ENCODE results near the gene HNRNPUL2. TPM values are rescaled to one million over a fixed set of nuclear protein-coding genes. Genes with fewer than 3 reads are reported as not detected.
A peak's percentile ranks its signal among the peaks of the same experiment; 100 is the strongest.

The HNRNPUL2 gene
- total and polyA plus RNA-seq, 9 of the 15 experiments (the other 6 are each of a cell fraction or from before 2014, with no cell fraction given), result 0.89 to 44.3 (median 15.2) TPM

- Histone ChIP-seq H3K27me3 (ENCODE audit: control insufficient read depth in 2 of 2, insufficient read depth in 2 of 2, low read length in 2 of 2) (no peaks in the 10 kb centered on the region), H3K79me2 (ENCODE audit: control insufficient read depth, insufficient read depth, low read length) (peaks cover 22% of the 10 kb centered on the region), H3K36me3 (ENCODE audit: control insufficient read depth, insufficient read depth, low read length) (peaks cover 20% of the 10 kb centered on the region; the same call in 1 of the 3 replicates), H3K9me1 (ENCODE audit: control insufficient read depth, insufficient read depth, low read length) (no peaks in the 10 kb centered on the region), H3K4me3 (no peak overlapping the region), H2AFZ (ENCODE audit: low read depth, low read length) (no peak overlapping the region), H3K27ac (ENCODE audit: extremely low read depth, low read depth, low read length) (no peak overlapping the region), H4K20me1 (replicated peaks; ENCODE audit: control insufficient read depth, insufficient read depth, low read length) (no peaks in the 10 kb centered on the region), H3K9ac (ENCODE audit: insufficient read depth in 1 of 2, low read depth in 2 of 2, low read length in 2 of 2) (peak overlapping the region in 1 of 2 experiments; percentile 77; a peak in 2 of 4 replicates), H3K9me3 (replicated peaks; ENCODE audit: control insufficient read depth, insufficient read depth, low read depth, low read length) (no peaks in the 10 kb centered on the region), H3K4me1 (replicated peaks in 1 of 2; ENCODE audit: control insufficient read depth in 2 of 2, insufficient read depth in 2 of 2, low read length in 2 of 2) (peaks cover 14 to 28% of the 10 kb centered on the region in 2 experiments; a peak in 4 of 5 replicates), H3K4me2 (ENCODE audit: insufficient read depth, low read length) (no peak overlapping the region)
- ChIA-PET POLR2A (interaction anchor here (0.8 to 1.8 kb wide), 5 partner anchors 9 to 178 kb away, joined by 3 to 19 read pairs (median 3); partner anchors contain the start of genes HNRNPUL2, POLR2G, TAF6L and TTC9C), CTCF (ENCODE audit: low intra/inter-chr PET ratio) (interaction anchor here (0.7 kb wide), 1 partner anchor 15 kb away, joined by 3 read pairs; no protein-coding TSS in a partner anchor)
- DNase-seq (ENCODE audit: extremely low read depth in 1 of 4, low spot score in 3 of 4), result no peak
- intact Hi-C loops (cut with micrococcal nuclease) (no loop called here), in situ Hi-C loops (cut with MboI) (no loop called here)
- TF ChIP-seq ZNF740 (CRISPR knock-in tag; IDR thresholded peaks at IDR 0.05) (no peak), ZNF740 (tag; IDR thresholded peaks at IDR 0.05) (no peak), ZBTB1 (CRISPR knock-in tag; IDR thresholded peaks at IDR 0.05; ENCODE audit: borderline replicate concordance, low read depth) (no peak), ZBTB33 (CRISPR knock-in tag; IDR thresholded peaks at IDR 0.05) (no peak), KDM1A (IDR thresholded peaks at IDR 0.05) (no peak), RBM39 (optimal IDR thresholded peaks at IDR 0.05; ENCODE audit: low read depth, low read length) (no peak), CTBP1 (IDR thresholded peaks at IDR 0.05; ENCODE audit: borderline replicate concordance) (no peak), BMI1 (IDR thresholded peaks at IDR 0.05; ENCODE audit: low read length) (no peak), CHD1 (IDR thresholded peaks at IDR 0.05; ENCODE audit: low read length) (no peak), EP300 (IDR thresholded peaks at IDR 0.05; ENCODE audit: low read length) (no peak), SAP30 (IDR thresholded peaks at IDR 0.05; ENCODE audit: borderline replicate concordance, insufficient read depth, low read depth, low read length, poor library complexity, severe bottlenecking) (no peak), PCBP1 (IDR thresholded peaks at IDR 0.05; ENCODE audit: low read depth, low read length, poor library complexity, severe bottlenecking) (no peak), ATF4 (CRISPR knock-in tag; IDR thresholded peaks at IDR 0.05) (no peak), TAF1 (IDR thresholded peaks at IDR 0.05; ENCODE audit: control insufficient read depth, extremely low read depth, insufficient read depth, low read length, severe bottlenecking) (no peak), ZNF184 (CRISPR knock-in tag; IDR thresholded peaks at IDR 0.05) (no peak), HMGXB4 (CRISPR knock-in tag; IDR thresholded peaks at IDR 0.05) (no peak)
- no TSS peak for BruUV-seq (replicated peaks)
- FAIRE-seq, result no peak
- no peak for ATAC-seq
- 94% methylated on average over 14 of the region's 14 CpGs for WGBS (ENCODE audit: insufficient coverage, low coverage, missing lambda C conversion rate)
Observed at GRCh38 chr11:62752177-62752785, 25.0 kb upstream of the HNRNPUL2 start.
